ENCODE results near the gene PICK1. TPM values are rescaled to one million over a fixed set of nuclear protein-coding genes. Genes with fewer than 3 reads are reported as not detected.

PICK1 gene
- total RNA-seq, 2 experiments from 2014 or later, result 19.2 to 23.8 TPM

GRCh38 chr22:38106814-38107578 is 49.8 kb downstream of the PICK1 start:
- Histone ChIP-seq H3K4me3 (ENCODE audit: low read depth, low read length, poor library complexity, severe bottlenecking) (no peak overlapping the region), H3K4me1 (ENCODE audit: insufficient read depth, low read length, poor library complexity, severe bottlenecking) (no peaks in the 10 kb centered on the region), H3K36me3 (ENCODE audit: insufficient read depth, low read length) (no peaks in the 10 kb centered on the region), H3K9me2 (ENCODE audit: insufficient read depth, low read length) (no peaks in the 10 kb centered on the region), H2AFZ (ENCODE audit: low read length) (no peak overlapping the region), H3K79me2 (ENCODE audit: insufficient read depth, low read depth, low read length) (no peaks in the 10 kb centered on the region), H3K9me3 (ENCODE audit: low read length) (no peaks in the 10 kb centered on the region), H4K20me1 (ENCODE audit: insufficient read depth, low read length) (no peaks in the 10 kb centered on the region), H3K4me2 (ENCODE audit: low read length) (no peak overlapping the region), H3K27ac (ENCODE audit: low read depth, low read length, poor library complexity, severe bottlenecking) (no peak overlapping the region)
- CTCF ChIA-PET (ENCODE audit: unreplicated experiment), result no interaction called here
- intact Hi-C loops (cut with micrococcal nuclease; ENCODE audit: unreplicated experiment), result no loop called here
- DNase-seq (ENCODE audit: low spot score), result no peak
- TF ChIP-seq CTCF (conservative IDR thresholded peaks at IDR 0.05; ENCODE audit: low read length) (no peak), EZH2phosphoT487 (IDR thresholded peaks at IDR 0.05; ENCODE audit: borderline replicate concordance, low read depth, low read length) (no peak)
- POLR2A ChIA-PET, result no interaction called here
- no TSS peak for BruUV-seq (replicated peaks)

- Histone ChIP-seq H3K27ac (ENCODE audit: low read depth, low read length, poor library complexity, severe bottlenecking) (no peak overlapping the region), H2AFZ (ENCODE audit: low read length) (no peak overlapping the region), H3K4me2 (ENCODE audit: low read length) (no peak overlapping the region), H3K9me3 (ENCODE audit: low read length) (no peaks in the 10 kb centered on the region), H3K36me3 (ENCODE audit: insufficient read depth, low read length) (no peaks in the 10 kb centered on the region), H3K4me3 (ENCODE audit: low read depth, low read length, poor library complexity, severe bottlenecking) (no peak overlapping the region), H3K9me2 (ENCODE audit: insufficient read depth, low read length) (no peaks in the 10 kb centered on the region), H4K20me1 (ENCODE audit: insufficient read depth, low read length) (no peaks in the 10 kb centered on the region), H3K79me2 (ENCODE audit: insufficient read depth, low read depth, low read length) (no peaks in the 10 kb centered on the region), H3K4me1 (ENCODE audit: insufficient read depth, low read length, poor library complexity, severe bottlenecking) (no peaks in the 10 kb centered on the region)
- ChIA-PET CTCF (ENCODE audit: unreplicated experiment) (no interaction called here), POLR2A (no interaction called here)
- no TSS peak for BruUV-seq (replicated peaks)
- intact Hi-C loops (cut with micrococcal nuclease; ENCODE audit: unreplicated experiment), result no loop called here
- no peak for DNase-seq (ENCODE audit: low spot score)
- TF ChIP-seq EZH2phosphoT487 (IDR thresholded peaks at IDR 0.05; ENCODE audit: borderline replicate concordance, low read depth, low read length) (no peak), CTCF (conservative IDR thresholded peaks at IDR 0.05; ENCODE audit: low read length) (no peak)
Measured at GRCh38 chr22:38107692-38108515, 50.7 kb downstream of the PICK1 start.

All from OCI-LY7 (cell line).